Ovary (tissue), 9 donors: ENCODE measurements around the gene UBE2G2. TPM values are rescaled to one million over a fixed set of nuclear protein-coding genes. Genes with fewer than 3 reads are reported as not detected.

Source experiments
- DNase-seq, 5 donors: peaks; one replicate each; pipeline ENCODE4 v3.0.0-alpha.2; 2019 to 2020
- H3K27ac ChIP-seq, 2 donors: fragments of 200-600 bp; one replicate each; pipeline versions ENCODE4 v1.5.1 to v1.8.0; 2019 to 2022
- H3K27me3 ChIP-seq: fragments of 200-600 bp; one replicate; pipeline ENCODE4 v1.8.0; 2022
- H3K36me3 ChIP-seq: fragments of 200-600 bp; sonication (generic); one replicate; pipeline ENCODE4 v1.5.1; 2019
- H3K4me1 ChIP-seq: one replicate; pipeline ENCODE4 v1.8.1; 2013; ENCODE audit warnings: mild to moderate bottlenecking, moderate library complexity; ENCODE audit not compliant: insufficient read depth
- H3K4me3 ChIP-seq: fragments of 200-600 bp; sonication (generic); one replicate; pipeline ENCODE4 v1.5.1; 2017
- H3K9me3 ChIP-seq, 2 donors: fragments of 200-600 bp in 1 of 2; sonication (generic) in 1 of 2; one replicate each; pipeline versions ENCODE4 v1.5.1 to v1.8.1; 2013 to 2019; ENCODE audit warnings: mild to moderate bottlenecking in 1 of 2, moderate library complexity in 1 of 2
- EP300 ChIP-seq: sonication (generic); formaldehyde crosslinking; IDR thresholded peaks from one replicate; pipeline ENCODE4 v1.6.1; 2017; ENCODE audit warnings: antibody characterized with exemption
- POLR2A ChIP-seq: fragments of 450-650 bp; IDR thresholded peaks from one replicate; pipeline ENCODE4 v1.6.1; 2017; ENCODE audit warnings: antibody characterized with exemption, mild to moderate bottlenecking, moderate library complexity
- WGBS, 3 donors: extraction: QIAGEN DNeasy Blood & Tissue Kit in 1 of 3; methylation state at CpG; one replicate each; pipeline versions ENCODE4 v1.1.5 to v1.1.7; 2013 to 2017; 5-methylcytosine and 5-hydroxymethylcytosine counted together
- intact Hi-C, 4 donors: fragments of 100-400 bp; cut with DNase I; formaldehyde crosslinking; loops; one replicate each; pipeline versions ENCODE4 v1.11.0 to v1.15.1; 2022 to 2023
- polyA plus RNA-seq, 2 donors: library from polyadenylated mRNA; stranded (reverse); fragments of 200-250 nt in 1 of 2; fragments of 350-450 nt in 1 of 2; fragmentation: Illumina TruSeq in 1 of 2; extraction: RNeasy Lipid Tissue Mini Kit (QIAGEN cat#74804) in 1 of 2; gene quantifications; one replicate each; pipeline ENCODE4 v1.2.3, GENCODE V29; 2013 to 2014
- total RNA-seq, 7 donors: library from RNA; depleted of rRNA in 2 of 7; stranded (reverse); fragments of >200 nt in 2 of 7; fragmentation: NEBNext Ultra II Directional in 3 of 7; extraction: Animal tissue kit (Norgen Biotek cat#: 25700) in 3 of 7; gene quantifications; one replicate each; pipeline versions ENCODE4 v1.1.0 to v1.2.4, GENCODE V29; 2016 to 2023
- TF ChIP-seq, protein P1 (sequence below), 3 donors: fragments of 450-650 bp in 2 of 3; fragments of 200-600 bp in 1 of 3; IDR thresholded peaks; one replicate each; pipeline versions ENCODE4 v1.5.1 to v1.8.0; 2016 to 2022; ENCODE audit warnings: antibody characterized with exemption in 3 of 3, mild to moderate bottlenecking in 1 of 3
- donor health status: DM: no; HTN: no; CAD: no; lungs with moderate emphysema.
- donor health status: DM: no; HTN: no; CAD: no.
- donor health status: Bipolar disorder and iron deficiency.
- donor health status: DM: yes; HTN: yes; CAD: no.
- donor health status: DM: no; HTN: no; CAD: no.
- donor health status: DM: yes; HTN: yes; CAD: no.

UBE2G2 gene
- total and polyA plus RNA-seq, 9 donors = 31.3 to 84.9 (median 66.9) TPM

DNA sequence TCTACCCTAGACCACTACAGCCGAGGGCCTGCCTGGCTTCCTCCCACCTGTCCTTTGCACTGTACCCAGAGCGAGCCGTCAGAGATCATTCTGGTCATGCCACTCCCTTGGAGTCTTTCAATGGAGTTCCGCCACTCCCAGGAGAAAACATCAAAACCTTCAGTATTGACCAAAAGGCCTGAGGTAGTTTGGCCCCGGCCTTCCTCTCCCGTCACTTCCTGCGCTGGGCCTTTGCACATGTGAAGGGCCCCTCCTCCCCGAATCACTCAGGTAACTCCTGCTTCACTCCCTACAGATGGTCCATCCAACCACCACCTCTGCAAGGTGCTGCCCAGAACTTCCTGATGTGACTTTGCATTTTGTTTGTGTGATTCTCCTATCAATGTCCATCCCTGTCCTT, 26.6 kb downstream of the UBE2G2 start:
- DNase-seq = no peak
- intact Hi-C loops = no loop called here
- Histone ChIP-seq H3K4me3 (no peak overlapping the region), H3K27ac (no peak overlapping the region), H3K4me1 (no peaks in the 10 kb centered on the region), H3K27me3 (no peaks in the 10 kb centered on the region), H3K36me3 (no peaks in the 10 kb centered on the region), H3K9me3 (no peaks in the 10 kb centered on the region)
- TF ChIP-seq POLR2A = no peak
- TF ChIP-seq EP300 = no peak
- TF ChIP-seq, protein P1, sequence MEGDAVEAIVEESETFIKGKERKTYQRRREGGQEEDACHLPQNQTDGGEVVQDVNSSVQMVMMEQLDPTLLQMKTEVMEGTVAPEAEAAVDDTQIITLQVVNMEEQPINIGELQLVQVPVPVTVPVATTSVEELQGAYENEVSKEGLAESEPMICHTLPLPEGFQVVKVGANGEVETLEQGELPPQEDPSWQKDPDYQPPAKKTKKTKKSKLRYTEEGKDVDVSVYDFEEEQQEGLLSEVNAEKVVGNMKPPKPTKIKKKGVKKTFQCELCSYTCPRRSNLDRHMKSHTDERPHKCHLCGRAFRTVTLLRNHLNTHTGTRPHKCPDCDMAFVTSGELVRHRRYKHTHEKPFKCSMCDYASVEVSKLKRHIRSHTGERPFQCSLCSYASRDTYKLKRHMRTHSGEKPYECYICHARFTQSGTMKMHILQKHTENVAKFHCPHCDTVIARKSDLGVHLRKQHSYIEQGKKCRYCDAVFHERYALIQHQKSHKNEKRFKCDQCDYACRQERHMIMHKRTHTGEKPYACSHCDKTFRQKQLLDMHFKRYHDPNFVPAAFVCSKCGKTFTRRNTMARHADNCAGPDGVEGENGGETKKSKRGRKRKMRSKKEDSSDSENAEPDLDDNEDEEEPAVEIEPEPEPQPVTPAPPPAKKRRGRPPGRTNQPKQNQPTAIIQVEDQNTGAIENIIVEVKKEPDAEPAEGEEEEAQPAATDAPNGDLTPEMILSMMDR (IDR thresholded peaks at IDR 0.05) = no peak
- 88 to 98% (median 95%) methylated on average over 8 of the region's 8 CpGs for WGBS, 3 donors

DNA sequence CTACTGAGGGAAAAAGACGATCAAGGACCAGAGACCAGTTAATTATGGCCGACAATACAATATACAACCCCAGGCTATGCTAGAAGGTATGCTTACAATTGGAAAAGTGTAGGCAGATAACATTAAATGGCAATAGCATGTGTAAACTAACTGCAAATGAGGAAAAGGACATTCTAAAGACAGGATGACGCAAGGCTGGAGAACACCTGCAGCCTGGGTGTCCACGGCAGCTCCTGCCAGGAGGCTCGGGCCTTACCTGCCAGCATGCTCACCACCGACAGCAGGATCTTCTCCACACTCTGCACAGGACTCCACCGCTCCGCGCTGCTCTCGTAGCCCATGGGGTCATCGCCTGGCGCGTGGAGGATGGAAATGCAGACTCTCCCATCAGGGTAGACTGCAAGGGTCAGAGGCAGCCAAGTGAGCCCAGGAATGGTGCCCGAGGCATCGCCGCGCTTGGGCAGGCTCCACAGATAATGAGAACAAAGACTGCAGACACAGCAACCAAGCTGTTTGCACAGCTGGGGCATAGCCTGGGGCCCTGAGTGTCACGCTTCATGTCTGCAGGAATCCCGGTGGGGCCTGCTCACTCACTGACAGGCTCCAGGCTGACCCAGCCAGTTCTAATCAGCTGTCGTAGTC, 28.2 kb downstream of the UBE2G2 start:
- no peak overlapping the region for H3K27ac ChIP-seq
- TF ChIP-seq, protein P1 (IDR thresholded peaks at IDR 0.05) = no peak
- no peak for TF ChIP-seq POLR2A
- no peak for TF ChIP-seq EP300
- H3K9me3 ChIP-seq = no peaks in the 10 kb centered on the region
- H3K4me3 ChIP-seq = no peak overlapping the region
- no peak for DNase-seq
- intact Hi-C loops = no loop called here
- no peaks in the 10 kb centered on the region for H3K27me3 ChIP-seq
- 94 to 96% (median 95%) methylated on average over 20 of the region's 20 CpGs for WGBS, 3 donors
- no peaks in the 10 kb centered on the region for H3K36me3 ChIP-seq
- no peaks in the 10 kb centered on the region for H3K4me1 ChIP-seq

DNA sequence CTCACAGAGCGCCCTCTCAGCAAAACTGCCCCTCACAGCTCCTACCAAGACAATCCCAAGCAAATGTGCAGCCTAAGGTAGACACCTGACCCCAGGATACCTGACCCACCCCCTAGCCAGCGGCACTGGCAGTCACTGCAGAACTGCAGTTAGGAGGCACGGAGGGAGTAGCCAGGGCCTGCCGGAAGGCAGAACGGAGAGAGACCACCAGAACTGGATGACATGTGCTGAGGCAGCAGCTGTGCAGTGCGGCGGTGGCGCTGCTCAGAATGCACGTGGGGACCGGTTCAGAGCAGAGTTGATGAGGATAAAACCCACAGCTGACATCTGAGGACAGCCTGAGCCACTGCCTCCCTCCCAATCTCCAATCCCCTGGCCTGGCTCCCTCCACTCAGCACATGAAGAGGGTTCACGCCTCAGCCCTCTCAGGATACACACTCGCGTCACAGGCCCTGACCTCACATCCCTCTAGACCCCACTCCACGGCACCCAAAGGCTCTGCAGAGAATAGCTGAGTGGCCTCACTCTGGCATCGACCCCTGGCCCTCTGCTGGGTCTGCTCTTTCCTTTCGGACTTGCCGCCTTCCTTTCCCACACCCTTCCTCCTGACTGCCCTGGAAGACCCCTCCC, 29.6 kb downstream of the UBE2G2 start:
- H3K4me1 ChIP-seq = no peaks in the 10 kb centered on the region
- no peak overlapping the region for H3K4me3 ChIP-seq
- intact Hi-C loops = no loop called here
- no peaks in the 10 kb centered on the region for H3K36me3 ChIP-seq
- TF ChIP-seq POLR2A (no peak), EP300 (no peak)
- TF ChIP-seq, protein P1 (IDR thresholded peaks at IDR 0.05) = no peak
- H3K9me3 ChIP-seq = no peaks in the 10 kb centered on the region
- DNase-seq = no peak
- no peaks in the 10 kb centered on the region for H3K27me3 ChIP-seq
- WGBS, 3 donors = 90 to 95% (median 94%) methylated on average over 17 of the region's 17 CpGs
- no peak overlapping the region for H3K27ac ChIP-seq

DNA sequence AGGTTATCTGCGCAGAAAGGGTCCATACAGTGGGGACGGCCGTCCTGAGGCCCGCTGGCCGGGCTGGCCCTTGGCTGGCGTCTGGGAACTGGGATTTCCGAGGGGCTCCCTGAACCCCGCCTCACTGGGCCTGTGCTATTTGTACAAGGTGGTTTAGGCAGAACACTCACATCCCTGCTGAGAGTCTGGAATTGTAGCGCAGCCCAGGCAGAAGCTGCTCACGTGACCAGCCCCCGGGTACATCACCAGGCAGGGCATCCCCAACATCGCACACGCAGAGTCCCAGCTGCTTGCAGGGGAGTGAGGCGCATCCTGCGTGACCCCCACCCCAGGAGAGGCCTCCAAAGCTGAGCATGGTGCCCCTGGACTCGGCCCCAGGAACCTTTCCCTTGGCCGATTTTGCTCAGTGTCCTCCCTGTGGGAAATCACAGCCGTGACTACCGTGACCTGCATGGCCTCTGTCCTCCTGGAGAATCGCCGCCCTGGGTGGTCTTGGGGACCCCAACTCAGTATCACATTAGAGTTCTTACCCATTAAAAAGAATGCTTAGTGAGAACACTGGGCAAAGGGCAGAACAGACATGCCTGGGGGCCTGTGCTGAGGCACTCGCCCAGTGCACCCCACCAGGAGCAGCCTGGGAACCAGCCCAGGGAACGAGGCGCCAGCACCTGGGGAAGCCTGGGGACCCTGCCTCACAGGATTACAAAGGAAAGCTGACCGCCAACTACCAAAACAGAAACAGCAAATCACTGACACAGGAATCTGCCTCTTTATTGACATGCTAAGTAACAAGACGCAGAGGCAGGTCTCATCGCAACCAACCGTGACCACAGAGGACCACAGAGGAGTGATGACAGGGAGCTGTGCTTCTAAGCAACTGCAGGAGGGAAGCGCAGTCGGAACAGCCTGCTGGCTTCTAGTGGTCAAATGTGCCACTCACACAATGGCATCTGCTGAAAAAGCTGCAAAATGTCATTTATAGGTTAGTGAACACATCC, 33.5 kb downstream of the UBE2G2 start:
- Histone ChIP-seq H3K27me3 (no peaks in the 10 kb centered on the region), H3K4me3 (no peak overlapping the region), H3K27ac (no peak overlapping the region), H3K4me1 (no peaks in the 10 kb centered on the region), H3K36me3 (no peaks in the 10 kb centered on the region), H3K9me3 (no peaks in the 10 kb centered on the region)
- intact Hi-C loops = no loop called here
- TF ChIP-seq POLR2A (no peak), EP300 (no peak)
- TF ChIP-seq, protein P1 (IDR thresholded peaks at IDR 0.05) = no peak
- WGBS, 3 donors = 81 to 85% (median 81%) methylated on average over 30 of the region's 30 CpGs
- DNase-seq = no peak
